ENCODE measurements around the gene BEST2.

The BEST2 gene

DNA sequence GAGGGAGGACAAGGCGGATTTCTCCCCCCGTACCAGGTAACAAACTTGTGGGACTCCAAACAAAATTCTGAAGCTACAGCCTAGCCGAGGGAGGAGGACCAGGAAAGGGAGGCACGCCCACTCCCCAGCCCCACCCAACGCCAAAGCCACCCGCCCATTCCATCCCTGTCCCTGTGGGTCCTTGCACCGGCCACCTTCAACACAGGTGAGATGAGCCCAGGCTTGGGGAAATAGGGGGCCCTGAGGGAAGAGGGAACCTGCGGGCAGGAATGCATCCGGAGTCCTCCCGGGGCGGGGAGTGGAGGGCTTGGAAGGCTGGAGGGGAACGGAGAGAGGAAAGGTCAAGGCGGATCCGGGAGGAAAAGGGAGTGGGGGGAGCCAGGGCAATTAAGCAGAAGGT, at the start of gene BEST2:
TSS of gene BEST2 (plus strand) at position 157 of the 400 bp plus-strand sequence. CDS start 802 bp downstream, outside the sequence.
- DNase-seq (ENCODE audit: low read depth), result no peak
- no peak within 1 kb of the TSS for H3K4me3 ChIP-seq (ENCODE audit: low read depth, low read length)
- TF ChIP-seq, protein P1, sequence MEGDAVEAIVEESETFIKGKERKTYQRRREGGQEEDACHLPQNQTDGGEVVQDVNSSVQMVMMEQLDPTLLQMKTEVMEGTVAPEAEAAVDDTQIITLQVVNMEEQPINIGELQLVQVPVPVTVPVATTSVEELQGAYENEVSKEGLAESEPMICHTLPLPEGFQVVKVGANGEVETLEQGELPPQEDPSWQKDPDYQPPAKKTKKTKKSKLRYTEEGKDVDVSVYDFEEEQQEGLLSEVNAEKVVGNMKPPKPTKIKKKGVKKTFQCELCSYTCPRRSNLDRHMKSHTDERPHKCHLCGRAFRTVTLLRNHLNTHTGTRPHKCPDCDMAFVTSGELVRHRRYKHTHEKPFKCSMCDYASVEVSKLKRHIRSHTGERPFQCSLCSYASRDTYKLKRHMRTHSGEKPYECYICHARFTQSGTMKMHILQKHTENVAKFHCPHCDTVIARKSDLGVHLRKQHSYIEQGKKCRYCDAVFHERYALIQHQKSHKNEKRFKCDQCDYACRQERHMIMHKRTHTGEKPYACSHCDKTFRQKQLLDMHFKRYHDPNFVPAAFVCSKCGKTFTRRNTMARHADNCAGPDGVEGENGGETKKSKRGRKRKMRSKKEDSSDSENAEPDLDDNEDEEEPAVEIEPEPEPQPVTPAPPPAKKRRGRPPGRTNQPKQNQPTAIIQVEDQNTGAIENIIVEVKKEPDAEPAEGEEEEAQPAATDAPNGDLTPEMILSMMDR (IDR thresholded peaks at IDR 0.05; ENCODE audit: low read depth, low read length, missing control alignments), result no peak
- in situ Hi-C loops (cut with HindIII; ENCODE audit: low sequenced_read_pairs), result no loop called here

DNA sequence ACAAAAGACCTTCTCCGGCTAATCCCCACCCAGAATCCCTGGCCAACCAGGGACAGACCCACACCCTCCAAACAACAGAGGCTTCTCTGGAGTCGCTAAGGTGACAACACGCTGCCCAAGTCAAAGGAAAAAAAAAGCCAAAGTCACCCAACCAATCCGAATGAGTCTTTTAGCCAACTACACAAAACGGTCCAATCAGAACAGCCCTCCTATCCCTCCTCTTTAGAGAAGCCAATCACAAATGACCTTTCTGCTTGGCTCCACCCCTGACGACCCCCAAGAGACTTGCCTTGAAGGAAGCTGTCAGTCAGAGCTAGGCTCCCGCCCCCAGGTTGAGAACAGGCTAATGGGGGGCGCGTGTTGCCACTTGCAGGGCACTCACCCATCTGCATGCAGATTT, 48.5 kb upstream of the BEST2 start:
- in situ Hi-C loops (cut with HindIII; ENCODE audit: low sequenced_read_pairs), result no loop called here
- TF ChIP-seq, protein P1 (IDR thresholded peaks at IDR 0.05; ENCODE audit: low read depth, low read length, missing control alignments), result no peak
- peak; percentile 13 for DNase-seq (ENCODE audit: low read depth)
- no peak overlapping the region for H3K4me3 ChIP-seq (ENCODE audit: low read depth, low read length)

- no peak overlapping the region for H3K4me3 ChIP-seq (ENCODE audit: low read depth, low read length)
- DNase-seq (ENCODE audit: low read depth), result no peak
- TF ChIP-seq, protein P1 (IDR thresholded peaks at IDR 0.05; ENCODE audit: low read depth, low read length, missing control alignments), result no peak
- in situ Hi-C loops (cut with HindIII; ENCODE audit: low sequenced_read_pairs), result no loop called here
These were observed 46.4 kb upstream of the BEST2 start for GRCh38 chr19:12705169-12705568.

- no peak for DNase-seq (ENCODE audit: low read depth)
- TF ChIP-seq, protein P1 (IDR thresholded peaks at IDR 0.05; ENCODE audit: low read depth, low read length, missing control alignments), result no peak
- no peak overlapping the region for H3K4me3 ChIP-seq (ENCODE audit: low read depth, low read length)
- in situ Hi-C loops (cut with HindIII; ENCODE audit: low sequenced_read_pairs), result no loop called here
These were observed 45.8 kb upstream of the BEST2 start for GRCh38 chr19:12705654-12706331.

DNA sequence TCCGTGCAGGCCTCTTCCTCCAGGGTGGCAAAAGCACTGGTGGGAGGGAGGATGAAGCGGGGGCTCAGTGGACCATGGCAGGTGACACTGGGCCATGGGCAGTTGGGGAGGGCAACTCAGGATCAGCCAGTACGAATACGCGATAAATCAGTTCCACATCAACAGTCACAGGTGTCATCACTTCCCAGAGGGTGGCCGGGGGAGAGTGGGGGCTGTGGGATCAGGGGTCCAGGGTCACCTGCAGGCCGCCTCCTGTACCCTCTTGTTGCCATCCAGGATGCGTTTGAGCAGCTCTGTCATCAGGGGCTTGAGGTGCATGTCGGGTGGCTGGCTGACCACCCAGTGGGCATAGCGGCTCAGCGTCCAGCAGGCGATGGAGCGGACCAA, 45.3 kb upstream of the BEST2 start:
- TF ChIP-seq, protein P1 (IDR thresholded peaks at IDR 0.05; ENCODE audit: low read depth, low read length, missing control alignments), result no peak
- no peak for DNase-seq (ENCODE audit: low read depth)
- no peak overlapping the region for H3K4me3 ChIP-seq (ENCODE audit: low read depth, low read length)
- in situ Hi-C loops (cut with HindIII; ENCODE audit: low sequenced_read_pairs), result no loop called here

GRCh38 chr19:12708641-12709040, 43.0 kb upstream of the BEST2 start:
- DNase-seq (ENCODE audit: low read depth), result no peak
- no peak overlapping the region for H3K4me3 ChIP-seq (ENCODE audit: low read depth, low read length)
- in situ Hi-C loops (cut with HindIII; ENCODE audit: low sequenced_read_pairs), result no loop called here
- TF ChIP-seq, protein P1 (IDR thresholded peaks at IDR 0.05; ENCODE audit: low read depth, low read length, missing control alignments), result no peak

Measured in astrocyte of the cerebellum (primary cell).